Keratinocyte (primary cell): ENCODE measurements around the gene TRIM8.

Source experiments
- EZH2 ChIP-seq: IDR thresholded peaks from one replicate; pipeline ENCODE4 v1.6.1; 2012; ENCODE audit warnings: inconsistent platforms, mild to moderate bottlenecking, low read length, moderate library complexity
- TF ChIP-seq, protein P1 (sequence below), 3 experiments: IDR thresholded peaks in 1 of 3; conservative IDR thresholded peaks in 1 of 3; optimal IDR thresholded peaks in 1 of 3; 2 replicates in 2 of 3; 3 replicates in 1 of 3; pipeline versions ENCODE3 to v1.5.1; 2011; ENCODE audit warnings: low read length in 3 of 3, mild to moderate bottlenecking in 3 of 3, moderate library complexity in 2 of 3, control low read depth in 1 of 3, inconsistent platforms in 1 of 3; ENCODE audit not compliant: insufficient read depth in 2 of 3; ENCODE audit errors: extremely low read depth in 1 of 3

GRCh38 chr10:102656791-102657371, 12.6 kb downstream of the TRIM8 start:
- TF ChIP-seq, protein P1, sequence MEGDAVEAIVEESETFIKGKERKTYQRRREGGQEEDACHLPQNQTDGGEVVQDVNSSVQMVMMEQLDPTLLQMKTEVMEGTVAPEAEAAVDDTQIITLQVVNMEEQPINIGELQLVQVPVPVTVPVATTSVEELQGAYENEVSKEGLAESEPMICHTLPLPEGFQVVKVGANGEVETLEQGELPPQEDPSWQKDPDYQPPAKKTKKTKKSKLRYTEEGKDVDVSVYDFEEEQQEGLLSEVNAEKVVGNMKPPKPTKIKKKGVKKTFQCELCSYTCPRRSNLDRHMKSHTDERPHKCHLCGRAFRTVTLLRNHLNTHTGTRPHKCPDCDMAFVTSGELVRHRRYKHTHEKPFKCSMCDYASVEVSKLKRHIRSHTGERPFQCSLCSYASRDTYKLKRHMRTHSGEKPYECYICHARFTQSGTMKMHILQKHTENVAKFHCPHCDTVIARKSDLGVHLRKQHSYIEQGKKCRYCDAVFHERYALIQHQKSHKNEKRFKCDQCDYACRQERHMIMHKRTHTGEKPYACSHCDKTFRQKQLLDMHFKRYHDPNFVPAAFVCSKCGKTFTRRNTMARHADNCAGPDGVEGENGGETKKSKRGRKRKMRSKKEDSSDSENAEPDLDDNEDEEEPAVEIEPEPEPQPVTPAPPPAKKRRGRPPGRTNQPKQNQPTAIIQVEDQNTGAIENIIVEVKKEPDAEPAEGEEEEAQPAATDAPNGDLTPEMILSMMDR (optimal IDR thresholded peaks at IDR 0.05 in 1 of 3, IDR thresholded peaks at IDR 0.05 in 1 of 3, conservative IDR thresholded peaks at IDR 0.05 in 1 of 3; ENCODE audit: extremely low read depth in 1 of 3, insufficient read depth in 2 of 3, low read length in 3 of 3), result no peak
- no peak for TF ChIP-seq EZH2
